ENCODE results near the gene ARHGAP23. TPM values are rescaled to one million over a fixed set of nuclear protein-coding genes. Genes with fewer than 3 reads are reported as not detected.

ARHGAP23 gene
- total RNA-seq, 2 experiments from 2014 or later: 0.73 TPM; not detected in 1

DNA sequence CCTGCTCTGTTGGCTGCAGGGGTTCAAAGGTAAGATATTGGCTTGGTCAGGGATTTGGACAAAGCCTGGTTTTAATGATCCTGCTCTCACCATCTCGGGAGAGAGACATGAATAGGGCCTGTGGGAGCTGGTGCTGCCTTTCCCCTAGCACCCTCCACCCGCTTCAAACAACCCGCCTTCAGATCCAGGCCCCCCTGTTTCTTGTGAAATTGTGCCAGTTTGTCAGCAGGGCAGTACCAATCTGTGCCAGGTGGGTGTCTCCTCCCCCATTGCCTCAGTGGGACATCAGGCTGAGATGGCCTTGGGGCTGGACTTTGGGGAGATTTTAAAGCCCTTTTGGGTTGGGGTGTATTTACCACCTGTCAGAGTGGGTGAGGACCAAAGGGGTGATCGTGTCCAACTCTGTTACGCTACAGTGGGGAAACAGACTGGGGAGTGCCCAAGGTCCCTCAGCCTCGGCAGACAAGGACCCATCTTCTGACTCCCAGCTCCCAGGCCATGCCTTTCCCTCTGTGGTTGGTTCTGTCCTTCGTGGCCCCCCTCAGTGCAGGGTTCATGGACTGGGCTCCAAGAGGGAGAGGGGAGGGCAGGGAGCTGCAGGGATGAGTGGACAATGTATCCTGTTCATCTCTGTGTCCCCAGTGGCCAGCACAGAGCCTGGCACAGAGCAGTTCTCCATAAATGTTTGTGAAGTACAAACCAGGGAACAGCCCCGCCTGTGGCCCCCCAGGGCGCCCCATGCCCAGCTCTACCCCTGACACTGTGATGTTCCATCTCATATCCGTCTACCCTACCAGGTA is 3.3 kb downstream of the ARHGAP23 start:
- ChIA-PET POLR2A (no interaction called here), CTCF (interaction anchor here (1.2 kb wide), 1 partner anchor 127 kb away, joined by 3 read pairs; no protein-coding TSS in a partner anchor)
- Mint-ChIP-seq H3K27ac (no peak overlapping the region), H3K27me3 (peaks cover 5% of the 10 kb centered on the region), H3K4me1 (ENCODE audit: low read depth) (peaks cover 15% of the 10 kb centered on the region), H3K4me3 (peak overlapping the region; percentile 30), H3K9me3 (no peaks in the 10 kb centered on the region), H3K36me3 (ENCODE audit: low read depth) (no peaks in the 10 kb centered on the region)
- Histone ChIP-seq H3K4me3 (ENCODE audit: low read length) (no peak overlapping the region), H3K27ac (ENCODE audit: low read depth in 1 of 2, low read length in 2 of 2) (no peak overlapping the region), H3K27me3 (ENCODE audit: control insufficient read depth in 1 of 2, insufficient read depth in 2 of 2, low read length in 2 of 2) (peaks cover 3 to 9% of the 10 kb centered on the region in 2 experiments), H3K36me3 (ENCODE audit: insufficient read depth, low read length) (no peaks in the 10 kb centered on the region), H3K9me3 (ENCODE audit: control insufficient read depth in 1 of 2, insufficient read depth in 1 of 2, low read length in 2 of 2) (no peaks in the 10 kb centered on the region), H3K4me1 (ENCODE audit: insufficient read depth, low read length) (peaks cover 18% of the 10 kb centered on the region)
- intact Hi-C loops (cut with DNase I, micrococcal nuclease): no loop called here
- DNase-seq (no peak), ATAC-seq (ENCODE audit: poor library complexity) (no peak)
- TF ChIP-seq, protein P1, sequence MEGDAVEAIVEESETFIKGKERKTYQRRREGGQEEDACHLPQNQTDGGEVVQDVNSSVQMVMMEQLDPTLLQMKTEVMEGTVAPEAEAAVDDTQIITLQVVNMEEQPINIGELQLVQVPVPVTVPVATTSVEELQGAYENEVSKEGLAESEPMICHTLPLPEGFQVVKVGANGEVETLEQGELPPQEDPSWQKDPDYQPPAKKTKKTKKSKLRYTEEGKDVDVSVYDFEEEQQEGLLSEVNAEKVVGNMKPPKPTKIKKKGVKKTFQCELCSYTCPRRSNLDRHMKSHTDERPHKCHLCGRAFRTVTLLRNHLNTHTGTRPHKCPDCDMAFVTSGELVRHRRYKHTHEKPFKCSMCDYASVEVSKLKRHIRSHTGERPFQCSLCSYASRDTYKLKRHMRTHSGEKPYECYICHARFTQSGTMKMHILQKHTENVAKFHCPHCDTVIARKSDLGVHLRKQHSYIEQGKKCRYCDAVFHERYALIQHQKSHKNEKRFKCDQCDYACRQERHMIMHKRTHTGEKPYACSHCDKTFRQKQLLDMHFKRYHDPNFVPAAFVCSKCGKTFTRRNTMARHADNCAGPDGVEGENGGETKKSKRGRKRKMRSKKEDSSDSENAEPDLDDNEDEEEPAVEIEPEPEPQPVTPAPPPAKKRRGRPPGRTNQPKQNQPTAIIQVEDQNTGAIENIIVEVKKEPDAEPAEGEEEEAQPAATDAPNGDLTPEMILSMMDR (IDR thresholded peaks at IDR 0.05): no peak

DNA sequence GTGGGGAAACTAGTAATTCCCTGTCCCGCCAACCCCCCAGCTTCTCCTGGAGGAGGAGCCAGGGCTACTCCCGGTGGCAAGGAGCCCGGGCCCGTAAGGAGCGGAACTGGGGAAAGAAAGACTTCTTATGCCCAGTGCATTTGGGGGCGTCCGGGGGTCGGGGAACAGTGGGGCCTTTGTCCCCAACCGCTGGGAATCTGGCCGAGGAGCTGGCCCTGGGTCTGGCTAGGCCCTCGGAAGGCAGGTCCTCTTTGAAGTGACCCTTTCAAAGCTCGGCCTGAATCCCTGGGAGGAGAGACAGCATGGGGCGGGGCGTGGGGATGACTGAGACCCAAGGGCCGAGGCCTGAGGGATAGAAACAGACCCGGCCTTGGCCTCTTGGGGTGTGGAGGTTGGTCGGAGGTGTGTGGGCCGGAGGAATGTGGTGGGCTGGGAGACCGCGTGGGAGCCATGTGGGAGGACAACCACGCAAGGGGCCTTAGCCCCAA is 6.0 kb downstream of the ARHGAP23 start:
- no peaks in the 10 kb centered on the region for H3K36me3 Mint-ChIP-seq (ENCODE audit: low read depth)
- Histone ChIP-seq H3K4me1 (ENCODE audit: insufficient read depth, low read length) (peaks cover 1% of the 10 kb centered on the region), H3K4me3 (ENCODE audit: low read length) (no peak overlapping the region), H3K27ac (ENCODE audit: low read depth in 1 of 2, low read length in 2 of 2) (no peak overlapping the region), H3K27me3 (ENCODE audit: control insufficient read depth in 1 of 2, insufficient read depth in 2 of 2, low read length in 2 of 2) (no peaks in the 10 kb centered on the region), H3K36me3 (ENCODE audit: insufficient read depth, low read length) (no peaks in the 10 kb centered on the region), H3K9me3 (ENCODE audit: control insufficient read depth in 1 of 2, insufficient read depth in 1 of 2, low read length in 2 of 2) (no peaks in the 10 kb centered on the region)
- no peaks in the 10 kb centered on the region for H3K27me3 Mint-ChIP-seq
- intact Hi-C loops (cut with DNase I, micrococcal nuclease): no loop called here
- ChIA-PET POLR2A (no interaction called here), CTCF (no interaction called here)
- ATAC-seq (ENCODE audit: poor library complexity): no peak
- H3K27ac Mint-ChIP-seq: no peak overlapping the region
- no peak overlapping the region for H3K4me3 Mint-ChIP-seq
- TF ChIP-seq, protein P1 (IDR thresholded peaks at IDR 0.05): no peak
- H3K9me3 Mint-ChIP-seq: no peaks in the 10 kb centered on the region
- DNase-seq: no peak
- H3K4me1 Mint-ChIP-seq (ENCODE audit: low read depth): peaks cover 5% of the 10 kb centered on the region

DNA sequence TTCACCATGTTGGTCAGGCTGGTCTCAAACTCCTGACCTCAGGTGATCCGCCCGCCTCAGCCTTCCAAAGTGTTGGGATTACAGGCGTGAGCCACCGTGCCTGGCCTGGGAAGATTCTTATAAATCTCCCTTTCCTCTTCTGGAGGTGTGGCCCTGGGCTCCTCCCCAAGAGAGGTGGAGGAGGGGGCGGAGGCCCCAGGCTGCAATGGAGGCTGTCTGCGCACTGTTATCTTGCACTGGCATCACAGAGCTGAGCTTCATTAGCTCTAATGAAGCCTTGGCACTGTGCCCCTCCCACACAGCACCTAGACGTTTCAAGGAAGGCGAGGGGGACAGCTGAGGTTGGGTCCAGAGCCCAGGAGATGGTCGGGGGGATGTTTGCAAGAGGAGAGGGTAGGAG is 7.5 kb downstream of the ARHGAP23 start:
- DNase-seq (no peak), ATAC-seq (ENCODE audit: poor library complexity) (no peak)
- no peaks in the 10 kb centered on the region for H3K27me3 Mint-ChIP-seq
- no peaks in the 10 kb centered on the region for H3K9me3 Mint-ChIP-seq
- H3K4me3 Mint-ChIP-seq: no peak overlapping the region
- H3K4me1 Mint-ChIP-seq (ENCODE audit: low read depth): no peaks in the 10 kb centered on the region
- Histone ChIP-seq H3K27me3 (ENCODE audit: control insufficient read depth in 1 of 2, insufficient read depth in 2 of 2, low read length in 2 of 2) (no peaks in the 10 kb centered on the region), H3K9me3 (ENCODE audit: control insufficient read depth in 1 of 2, insufficient read depth in 1 of 2, low read length in 2 of 2) (no peaks in the 10 kb centered on the region), H3K4me3 (ENCODE audit: low read length) (no peak overlapping the region), H3K36me3 (ENCODE audit: insufficient read depth, low read length) (no peaks in the 10 kb centered on the region), H3K27ac (ENCODE audit: low read depth in 1 of 2, low read length in 2 of 2) (no peak overlapping the region), H3K4me1 (ENCODE audit: insufficient read depth, low read length) (no peaks in the 10 kb centered on the region)
- intact Hi-C loops (cut with DNase I, micrococcal nuclease): no loop called here
- POLR2A ChIA-PET: no interaction called here
- no peak overlapping the region for H3K27ac Mint-ChIP-seq
- H3K36me3 Mint-ChIP-seq (ENCODE audit: low read depth): no peaks in the 10 kb centered on the region
- CTCF ChIA-PET: no interaction called here
- TF ChIP-seq, protein P1 (IDR thresholded peaks at IDR 0.05): no peak

Measured in CD4-positive, alpha-beta T cell (primary cell).